Measurements from ENCODE around the gene FBXO46.
A peak's percentile ranks its signal among the peaks of the same experiment; 100 is the strongest.

The FBXO46 gene

DNA sequence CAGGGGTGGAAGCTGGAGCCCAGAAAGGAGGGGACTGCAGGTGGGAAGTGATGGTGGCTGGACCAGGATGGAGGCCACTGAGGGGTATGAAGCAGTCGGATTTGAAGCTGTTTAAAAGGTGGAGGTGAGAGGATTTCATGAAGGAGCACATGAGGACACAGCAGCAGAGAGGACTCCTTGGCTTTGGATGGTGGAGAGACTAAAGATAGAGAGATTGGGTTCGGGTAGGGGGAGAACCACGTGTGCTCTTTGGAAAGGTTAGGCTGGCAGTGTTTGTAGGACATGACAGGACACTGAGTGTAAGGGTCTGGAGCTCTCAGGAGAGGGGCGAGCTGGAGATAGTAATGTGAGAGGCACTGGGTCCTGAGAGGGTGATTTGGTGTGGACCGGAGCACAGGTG lies 47.8 kb downstream of the FBXO46 start:
- H3K9me2 ChIP-seq (replicated peaks; ENCODE audit: low read depth, low read length) = no peaks in the 10 kb centered on the region
- H3K4me1 ChIP-seq (ENCODE audit: insufficient read depth, low read length, poor library complexity, severe bottlenecking) = peaks cover 3% of the 10 kb centered on the region
- H3K9ac ChIP-seq (ENCODE audit: low read depth, low read length, poor library complexity, severe bottlenecking) = no peak overlapping the region
- 0 out of 2 replicates have a peak, but pooled peaks cover 3% of the 10 kb centered on the region for H3K79me2 ChIP-seq (ENCODE audit: insufficient read depth, low read length)
- no peak for TF ChIP-seq EZH2phosphoT487 (IDR thresholded peaks at IDR 0.05; ENCODE audit: borderline replicate concordance)
- TF ChIP-seq, protein P1, sequence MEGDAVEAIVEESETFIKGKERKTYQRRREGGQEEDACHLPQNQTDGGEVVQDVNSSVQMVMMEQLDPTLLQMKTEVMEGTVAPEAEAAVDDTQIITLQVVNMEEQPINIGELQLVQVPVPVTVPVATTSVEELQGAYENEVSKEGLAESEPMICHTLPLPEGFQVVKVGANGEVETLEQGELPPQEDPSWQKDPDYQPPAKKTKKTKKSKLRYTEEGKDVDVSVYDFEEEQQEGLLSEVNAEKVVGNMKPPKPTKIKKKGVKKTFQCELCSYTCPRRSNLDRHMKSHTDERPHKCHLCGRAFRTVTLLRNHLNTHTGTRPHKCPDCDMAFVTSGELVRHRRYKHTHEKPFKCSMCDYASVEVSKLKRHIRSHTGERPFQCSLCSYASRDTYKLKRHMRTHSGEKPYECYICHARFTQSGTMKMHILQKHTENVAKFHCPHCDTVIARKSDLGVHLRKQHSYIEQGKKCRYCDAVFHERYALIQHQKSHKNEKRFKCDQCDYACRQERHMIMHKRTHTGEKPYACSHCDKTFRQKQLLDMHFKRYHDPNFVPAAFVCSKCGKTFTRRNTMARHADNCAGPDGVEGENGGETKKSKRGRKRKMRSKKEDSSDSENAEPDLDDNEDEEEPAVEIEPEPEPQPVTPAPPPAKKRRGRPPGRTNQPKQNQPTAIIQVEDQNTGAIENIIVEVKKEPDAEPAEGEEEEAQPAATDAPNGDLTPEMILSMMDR (conservative IDR thresholded peaks at IDR 0.05; ENCODE audit: low read length) = no peak
- H3K4me2 ChIP-seq (ENCODE audit: low read depth, low read length, poor library complexity, severe bottlenecking) = no peak overlapping the region
- no peaks in the 10 kb centered on the region for H3K9me3 ChIP-seq (ENCODE audit: insufficient read depth, low read depth, low read length)
- H3K27me3 ChIP-seq (ENCODE audit: insufficient read depth, low read length, poor library complexity, severe bottlenecking) = no peaks in the 10 kb centered on the region
- H3K36me3 ChIP-seq (ENCODE audit: insufficient read depth, low read length) = peaks cover 22% of the 10 kb centered on the region; the same call in 1 of the 2 replicates
- no peaks in the 10 kb centered on the region for H3F3A ChIP-seq (ENCODE audit: low read depth)
- no peaks in the 10 kb centered on the region for H4K20me1 ChIP-seq (ENCODE audit: insufficient read depth, low read length, poor library complexity, severe bottlenecking)
- no peak overlapping the region for H2AFZ ChIP-seq (ENCODE audit: low read length)
- H3K4me3 ChIP-seq (ENCODE audit: low read length, poor library complexity, severe bottlenecking) = no peak overlapping the region

DNA sequence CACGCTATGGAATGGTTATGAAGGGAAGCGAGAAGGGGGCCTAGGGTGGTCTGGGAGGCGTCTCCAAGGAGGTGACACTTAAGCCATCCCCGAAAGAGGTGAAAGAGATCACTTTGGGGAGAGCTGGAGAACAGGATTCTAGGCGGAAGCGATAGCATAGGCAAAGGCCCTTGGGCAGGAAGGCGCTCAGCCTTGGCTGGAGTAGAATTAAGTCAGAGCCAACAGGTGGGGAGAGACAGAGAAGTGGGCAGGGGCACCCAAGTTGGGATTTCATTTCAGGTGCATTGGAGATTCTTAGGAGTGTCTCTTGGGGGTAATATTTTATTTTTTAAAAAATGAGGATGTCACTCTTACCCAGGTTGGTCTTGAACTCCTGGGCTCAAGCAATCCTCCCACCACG lies 48.6 kb downstream of the FBXO46 start:
- peak overlapping the region; percentile 60 for H3K4me3 ChIP-seq (ENCODE audit: low read length, poor library complexity, severe bottlenecking)
- H3K79me2 ChIP-seq (ENCODE audit: insufficient read depth, low read length) = no peaks in the 10 kb centered on the region
- peak overlapping the region; percentile 69 for H3K4me2 ChIP-seq (ENCODE audit: low read depth, low read length, poor library complexity, severe bottlenecking)
- TF ChIP-seq EZH2phosphoT487 (IDR thresholded peaks at IDR 0.05; ENCODE audit: borderline replicate concordance) = no peak
- TF ChIP-seq, protein P1 (conservative IDR thresholded peaks at IDR 0.05; ENCODE audit: low read length) = no peak
- H3K36me3 ChIP-seq (ENCODE audit: insufficient read depth, low read length) = peaks cover 14% of the 10 kb centered on the region; the same call in 1 of the 2 replicates
- H3K9me3 ChIP-seq (ENCODE audit: insufficient read depth, low read depth, low read length) = no peaks in the 10 kb centered on the region
- H4K20me1 ChIP-seq (ENCODE audit: insufficient read depth, low read length, poor library complexity, severe bottlenecking) = no peaks in the 10 kb centered on the region
- H3F3A ChIP-seq (ENCODE audit: low read depth) = no peaks in the 10 kb centered on the region
- H2AFZ ChIP-seq (ENCODE audit: low read length) = peak overlapping the region; percentile 94
- no peaks in the 10 kb centered on the region for H3K27me3 ChIP-seq (ENCODE audit: insufficient read depth, low read length, poor library complexity, severe bottlenecking)
- peaks cover 3% of the 10 kb centered on the region for H3K4me1 ChIP-seq (ENCODE audit: insufficient read depth, low read length, poor library complexity, severe bottlenecking)
- H3K9ac ChIP-seq (ENCODE audit: low read depth, low read length, poor library complexity, severe bottlenecking) = peak overlapping the region; percentile 56
- H3K9me2 ChIP-seq (replicated peaks; ENCODE audit: low read depth, low read length) = no peaks in the 10 kb centered on the region

DNA sequence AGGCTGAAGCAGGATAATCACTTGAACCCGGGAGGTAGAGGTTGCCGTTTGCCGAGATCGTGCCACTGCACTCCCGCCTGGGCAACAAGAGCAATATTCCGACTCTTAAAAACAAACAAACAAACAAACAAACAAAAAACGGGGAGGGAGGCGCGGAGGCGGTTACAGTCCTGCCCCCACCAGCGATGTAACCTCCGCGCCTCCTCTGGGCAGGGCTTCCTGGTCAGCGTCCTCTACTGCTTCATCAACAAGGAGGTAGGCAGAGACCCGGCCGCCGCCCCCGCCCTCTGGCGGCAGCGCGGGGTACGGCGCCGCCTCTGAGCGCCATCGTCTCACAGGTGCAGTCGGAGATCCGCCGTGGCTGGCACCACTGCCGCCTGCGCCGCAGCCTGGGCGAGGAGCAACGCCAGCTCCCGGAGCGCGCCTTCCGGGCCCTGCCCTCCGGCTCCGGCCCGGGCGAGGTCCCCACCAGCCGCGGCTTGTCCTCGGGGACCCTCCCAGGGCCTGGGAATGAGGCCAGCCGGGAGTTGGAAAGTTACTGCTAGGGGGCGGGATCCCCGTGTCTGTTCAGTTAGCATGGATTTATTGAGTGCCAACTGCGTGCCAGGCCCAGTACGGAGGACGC lies 49.2 kb downstream of the FBXO46 start:
- Histone ChIP-seq H4K20me1 (ENCODE audit: insufficient read depth, low read length, poor library complexity, severe bottlenecking) (no peaks in the 10 kb centered on the region), H3K36me3 (ENCODE audit: insufficient read depth, low read length) (peaks cover 10% of the 10 kb centered on the region; the same call in 1 of the 2 replicates), H3K4me3 (ENCODE audit: low read length, poor library complexity, severe bottlenecking) (peak overlapping the region; percentile 60), H3K79me2 (ENCODE audit: insufficient read depth, low read length) (no peaks in the 10 kb centered on the region), H3K4me2 (ENCODE audit: low read depth, low read length, poor library complexity, severe bottlenecking) (peak overlapping the region; percentile 69), H3K4me1 (ENCODE audit: insufficient read depth, low read length, poor library complexity, severe bottlenecking) (peaks cover 3% of the 10 kb centered on the region), H2AFZ (ENCODE audit: low read length) (peak overlapping the region; percentile 94), H3K9me3 (ENCODE audit: insufficient read depth, low read depth, low read length) (no peaks in the 10 kb centered on the region), H3K27me3 (ENCODE audit: insufficient read depth, low read length, poor library complexity, severe bottlenecking) (no peaks in the 10 kb centered on the region), H3K9ac (ENCODE audit: low read depth, low read length, poor library complexity, severe bottlenecking) (peak overlapping the region; percentile 56), H3K9me2 (replicated peaks; ENCODE audit: low read depth, low read length) (no peaks in the 10 kb centered on the region), H3F3A (ENCODE audit: low read depth) (no peaks in the 10 kb centered on the region)
- TF ChIP-seq EZH2phosphoT487 (IDR thresholded peaks at IDR 0.05; ENCODE audit: borderline replicate concordance) = no peak
- TF ChIP-seq, protein P1 (conservative IDR thresholded peaks at IDR 0.05; ENCODE audit: low read length) = peak; percentile 79

Data from Loucy (cell line).